DMS153 (cell line): Measurements from ENCODE around the gene TFPI2.

Source experiments
- DNase-seq: peaks from one replicate; lab custom pipeline; 2025; lab: John Stamatoyannopoulos, UW

The TFPI2 gene

DNA sequence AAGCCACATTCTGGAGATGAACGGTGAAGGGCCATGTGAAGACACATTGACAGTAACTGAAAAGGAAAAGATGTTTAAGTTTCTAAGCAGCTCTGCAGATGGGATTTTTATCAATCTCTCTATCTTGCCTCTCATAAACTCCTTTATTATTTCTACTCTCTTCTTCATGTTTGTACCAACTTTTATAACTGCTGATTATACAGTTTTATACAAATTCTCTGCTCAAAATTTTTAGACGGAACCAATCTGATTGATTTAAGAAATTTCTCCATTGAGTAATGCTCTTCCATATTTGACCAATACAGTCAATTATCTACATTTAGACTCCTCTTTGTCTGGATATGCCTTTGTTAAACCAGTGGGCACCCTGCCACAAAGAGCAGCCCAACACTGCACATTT lies 31.7 kb downstream of the TFPI2 start:
- DNase-seq = no peak

DNA sequence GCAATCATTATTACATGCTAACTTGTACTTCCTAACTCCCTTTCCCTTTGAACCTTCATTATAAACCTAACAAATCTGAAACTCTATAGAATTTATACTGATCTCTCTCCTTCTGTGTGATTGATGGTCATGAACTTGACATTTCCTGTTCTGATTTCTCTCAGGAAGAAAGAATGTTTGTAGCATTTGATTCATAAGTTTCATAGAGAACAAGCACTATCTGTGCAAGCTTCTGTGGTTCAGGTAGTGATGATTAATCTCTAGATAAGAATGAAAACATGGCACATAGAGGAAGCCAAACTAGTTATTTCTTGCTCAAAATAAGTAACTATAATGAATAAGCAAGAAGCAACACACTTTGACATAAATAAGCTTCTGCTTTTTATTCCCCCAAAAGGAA lies 34.2 kb downstream of the TFPI2 start:
- no peak for DNase-seq

- DNase-seq = no peak
Observed at GRCh38 chr7:93855797-93856196, 34.8 kb downstream of the TFPI2 start.

GRCh38 chr7:93854480-93854879 lies 36.1 kb downstream of the TFPI2 start:
- DNase-seq = no peak

DNA sequence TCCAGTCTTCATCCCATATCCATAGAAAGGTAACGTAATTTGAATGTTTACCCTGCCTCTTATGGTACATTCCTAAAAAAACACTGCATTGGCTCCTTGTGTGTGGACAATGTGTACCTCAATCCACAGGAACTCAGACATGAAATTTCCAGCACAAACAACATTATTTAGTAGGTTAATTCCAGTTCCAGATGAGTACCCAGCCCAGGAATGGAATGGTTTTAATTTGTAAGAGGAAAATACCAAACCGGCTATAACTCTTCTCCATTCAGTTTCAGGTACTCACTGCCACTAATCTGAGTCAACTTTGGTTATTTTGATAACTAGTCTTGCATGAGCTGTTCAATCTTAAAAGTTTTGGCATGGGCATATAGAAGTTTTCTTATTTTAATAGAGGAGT lies 39.0 kb downstream of the TFPI2 start:
- no peak for DNase-seq

GRCh38 chr7:93843260-93843659 lies 47.3 kb downstream of the TFPI2 start:
- no peak for DNase-seq

- DNase-seq = no peak
Observed at GRCh38 chr7:93838966-93839365, 51.6 kb downstream of the TFPI2 start.

DNA sequence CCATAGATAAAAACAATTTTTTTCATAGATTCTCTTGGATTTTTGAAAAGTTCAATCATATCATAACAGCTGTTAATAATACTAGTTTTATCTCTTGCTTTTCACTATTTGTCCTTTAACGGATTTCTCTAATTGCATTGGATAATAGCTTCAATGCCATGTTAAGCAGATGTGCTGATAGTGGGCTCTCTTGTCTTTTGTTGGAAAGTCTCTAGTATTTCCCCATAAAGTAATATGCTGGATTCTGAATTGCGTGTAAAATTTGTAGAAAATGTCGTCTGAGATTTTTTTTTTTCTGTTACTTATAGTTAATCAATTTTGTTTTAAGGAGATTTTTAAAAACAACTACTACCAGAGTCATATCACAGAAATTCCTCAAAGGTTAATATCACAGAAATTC lies 53.3 kb downstream of the TFPI2 start:
- DNase-seq = no peak

DNA sequence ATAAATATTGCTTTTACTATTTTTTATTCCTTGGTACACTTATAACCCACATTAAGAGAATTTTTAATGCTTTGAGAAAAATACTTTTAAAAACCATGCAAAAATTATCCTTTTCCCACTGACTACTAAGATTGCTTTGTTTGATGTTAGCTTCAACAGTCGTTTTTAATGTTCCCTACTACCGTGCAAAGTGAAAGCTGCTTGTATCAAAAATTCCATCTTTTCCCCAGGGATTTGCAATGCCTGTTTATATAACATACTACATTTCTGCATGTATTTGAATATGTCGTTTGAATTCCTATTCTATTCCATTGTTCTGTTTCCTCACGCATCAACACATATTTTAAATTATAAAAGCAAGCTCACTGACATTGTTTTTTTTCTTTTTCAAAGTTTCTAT lies 54.4 kb downstream of the TFPI2 start:
- DNase-seq = no peak

DNA sequence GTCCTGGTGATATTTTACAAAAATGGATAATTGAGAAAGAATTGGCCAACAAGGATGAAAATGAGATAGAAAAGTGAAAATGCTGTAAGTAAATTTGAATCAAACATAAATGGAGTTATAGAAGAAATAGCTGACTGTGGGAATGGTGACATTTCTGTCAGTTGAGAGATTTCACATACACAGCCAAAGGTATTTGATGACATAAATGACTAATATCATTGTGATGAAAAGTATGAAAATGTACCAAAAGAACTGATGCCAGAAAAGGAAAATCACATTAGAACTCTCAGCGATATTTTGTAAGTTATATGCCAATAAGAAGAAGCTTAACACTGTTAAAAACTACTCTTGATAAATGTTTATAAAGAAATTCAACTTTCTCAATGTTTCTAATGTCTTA lies 54.9 kb downstream of the TFPI2 start:
- no peak for DNase-seq
